Measurements from ENCODE around the gene CNIH1.

CNIH1 gene

GRCh38 chr14:54487771-54488170, 46.6 kb upstream of the CNIH1 start:
- TF ChIP-seq, protein P1, sequence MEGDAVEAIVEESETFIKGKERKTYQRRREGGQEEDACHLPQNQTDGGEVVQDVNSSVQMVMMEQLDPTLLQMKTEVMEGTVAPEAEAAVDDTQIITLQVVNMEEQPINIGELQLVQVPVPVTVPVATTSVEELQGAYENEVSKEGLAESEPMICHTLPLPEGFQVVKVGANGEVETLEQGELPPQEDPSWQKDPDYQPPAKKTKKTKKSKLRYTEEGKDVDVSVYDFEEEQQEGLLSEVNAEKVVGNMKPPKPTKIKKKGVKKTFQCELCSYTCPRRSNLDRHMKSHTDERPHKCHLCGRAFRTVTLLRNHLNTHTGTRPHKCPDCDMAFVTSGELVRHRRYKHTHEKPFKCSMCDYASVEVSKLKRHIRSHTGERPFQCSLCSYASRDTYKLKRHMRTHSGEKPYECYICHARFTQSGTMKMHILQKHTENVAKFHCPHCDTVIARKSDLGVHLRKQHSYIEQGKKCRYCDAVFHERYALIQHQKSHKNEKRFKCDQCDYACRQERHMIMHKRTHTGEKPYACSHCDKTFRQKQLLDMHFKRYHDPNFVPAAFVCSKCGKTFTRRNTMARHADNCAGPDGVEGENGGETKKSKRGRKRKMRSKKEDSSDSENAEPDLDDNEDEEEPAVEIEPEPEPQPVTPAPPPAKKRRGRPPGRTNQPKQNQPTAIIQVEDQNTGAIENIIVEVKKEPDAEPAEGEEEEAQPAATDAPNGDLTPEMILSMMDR (IDR thresholded peaks at IDR 0.05; ENCODE audit: borderline replicate concordance, insufficient read depth, low read depth, low read length): no peak
- peak overlapping the region; percentile 97 for H3K4me3 ChIP-seq (ENCODE audit: low read depth, low read length)

- TF ChIP-seq, protein P1 (IDR thresholded peaks at IDR 0.05; ENCODE audit: borderline replicate concordance, insufficient read depth, low read depth, low read length): no peak
- no peak overlapping the region for H3K4me3 ChIP-seq (ENCODE audit: low read depth, low read length)
Observed at GRCh38 chr14:54486685-54487084, 45.5 kb upstream of the CNIH1 start.

GRCh38 chr14:54483846-54484245, 42.7 kb upstream of the CNIH1 start:
- H3K4me3 ChIP-seq (ENCODE audit: low read depth, low read length): no peak overlapping the region
- TF ChIP-seq, protein P1 (IDR thresholded peaks at IDR 0.05; ENCODE audit: borderline replicate concordance, insufficient read depth, low read depth, low read length): no peak

- no peak overlapping the region for H3K4me3 ChIP-seq (ENCODE audit: low read depth, low read length)
- TF ChIP-seq, protein P1 (IDR thresholded peaks at IDR 0.05; ENCODE audit: borderline replicate concordance, insufficient read depth, low read depth, low read length): no peak
Observed at GRCh38 chr14:54483073-54483745, 42.0 kb upstream of the CNIH1 start.

- TF ChIP-seq, protein P1 (IDR thresholded peaks at IDR 0.05; ENCODE audit: borderline replicate concordance, insufficient read depth, low read depth, low read length): no peak
- H3K4me3 ChIP-seq (ENCODE audit: low read depth, low read length): no peak overlapping the region
Observed at GRCh38 chr14:54481695-54482094, 40.5 kb upstream of the CNIH1 start.

GRCh38 chr14:54480830-54481562, 39.8 kb upstream of the CNIH1 start:
- no peak overlapping the region for H3K4me3 ChIP-seq (ENCODE audit: low read depth, low read length)
- TF ChIP-seq, protein P1 (IDR thresholded peaks at IDR 0.05; ENCODE audit: borderline replicate concordance, insufficient read depth, low read depth, low read length): no peak

Data from GM12875 (cell line).